GM10266 (cell line): ENCODE measurements around the gene DTX3.
"Not testable (repeated sequence)": the region's sequence is repeated elsewhere in the genome, so short reads cannot be mapped to it uniquely, and the experiment has no call there.

ENCODE experiments used
- DNase-seq: peaks from one replicate; pipeline ENCODE4 v3.0.0; 2012; ENCODE audit errors: extremely low spot score
- CTCF ChIP-seq: IDR thresholded peaks from 2 replicates; pipeline ENCODE4 v1.5.1; 2012; ENCODE audit warnings: mild to moderate bottlenecking, low read depth; ENCODE audit not compliant: control insufficient read depth, insufficient read depth; ENCODE audit errors: missing control alignments

The DTX3 gene

DNA sequence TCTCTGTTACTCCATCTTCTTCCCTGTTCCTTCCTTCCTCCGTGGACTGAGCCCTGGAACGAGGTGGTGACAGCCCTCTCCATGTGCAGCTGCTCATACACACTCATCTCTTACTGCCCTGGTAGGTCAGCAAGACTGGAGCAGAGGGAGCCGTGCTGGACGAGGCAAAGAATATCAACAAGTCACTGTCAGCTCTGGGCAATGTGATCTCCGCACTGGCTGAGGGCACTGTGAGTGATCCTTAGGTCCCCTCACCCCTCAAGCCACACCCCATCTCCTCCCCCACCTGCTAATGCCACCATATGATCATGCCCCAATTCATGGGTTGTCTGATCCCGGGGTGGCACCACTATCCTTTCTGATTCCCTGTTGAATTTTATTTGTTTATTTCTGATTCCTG lies 35.8 kb upstream of the DTX3 start:
- TF ChIP-seq CTCF = no peak
- no peak for DNase-seq

- no peak for TF ChIP-seq CTCF
- DNase-seq = no peak
These were observed 34.8 kb upstream of the DTX3 start for GRCh38 chr12:57569858-57570257.

DNA sequence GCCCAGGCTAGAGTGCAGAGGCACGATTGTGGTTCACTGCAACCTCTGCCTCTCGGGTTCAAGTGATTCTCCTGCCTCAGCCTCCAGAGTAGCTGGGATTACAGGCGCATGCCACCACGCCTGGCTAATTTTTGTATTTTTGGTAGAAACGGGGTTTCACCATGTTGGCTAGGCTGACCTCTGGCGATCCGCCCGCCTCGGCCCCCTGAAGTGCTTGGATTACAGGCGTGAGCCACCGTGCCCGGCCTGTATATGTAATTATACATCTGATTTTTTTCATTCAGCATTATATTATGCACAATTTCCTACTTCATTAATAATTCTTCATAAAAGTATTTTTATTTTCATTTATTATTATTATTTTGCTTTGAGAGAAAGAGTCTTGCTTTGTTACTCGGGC lies 34.2 kb upstream of the DTX3 start:
- not testable (repeated sequence) for DNase-seq

DNA sequence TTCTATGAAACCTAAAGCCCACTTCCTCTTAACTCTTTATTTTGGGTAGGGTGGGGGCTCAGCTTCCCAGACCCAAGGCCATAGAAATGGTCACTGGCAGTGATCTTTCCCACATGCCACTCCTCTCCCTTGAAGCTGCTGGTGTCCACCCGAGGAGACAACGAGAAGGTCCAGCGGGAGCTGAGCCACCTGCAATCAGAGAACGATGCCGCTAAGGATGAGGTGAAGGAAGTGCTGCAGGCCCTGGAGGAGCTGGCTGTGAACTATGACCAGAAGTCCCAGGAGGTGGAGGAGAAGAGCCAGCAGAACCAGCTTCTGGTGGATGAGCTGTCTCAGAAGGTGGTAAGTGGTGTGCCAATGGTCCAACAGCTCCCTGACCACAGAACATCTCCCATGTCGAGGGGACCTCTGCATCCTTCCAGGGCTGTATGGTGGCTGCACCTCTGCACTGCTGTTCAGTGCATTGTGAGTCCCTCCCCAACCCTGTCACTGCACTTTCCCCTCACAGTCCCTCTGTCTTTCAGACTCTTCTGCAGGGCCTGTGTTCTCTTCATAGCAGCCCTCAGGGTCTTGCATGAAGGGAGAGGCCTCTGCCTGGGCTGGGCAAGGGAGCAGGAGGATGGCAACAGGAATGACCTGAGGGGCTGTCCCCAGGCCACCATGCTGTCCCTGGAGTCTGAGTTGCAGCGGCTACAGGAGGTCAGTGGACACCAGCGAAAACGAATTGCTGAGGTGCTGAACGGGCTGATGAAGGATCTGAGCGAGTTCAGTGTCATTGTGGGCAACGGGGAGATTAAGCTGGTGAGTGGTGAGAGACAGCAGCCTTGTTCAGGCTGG lies 32.5 kb upstream of the DTX3 start:
- no peak for TF ChIP-seq CTCF
- no peak for DNase-seq

DNA sequence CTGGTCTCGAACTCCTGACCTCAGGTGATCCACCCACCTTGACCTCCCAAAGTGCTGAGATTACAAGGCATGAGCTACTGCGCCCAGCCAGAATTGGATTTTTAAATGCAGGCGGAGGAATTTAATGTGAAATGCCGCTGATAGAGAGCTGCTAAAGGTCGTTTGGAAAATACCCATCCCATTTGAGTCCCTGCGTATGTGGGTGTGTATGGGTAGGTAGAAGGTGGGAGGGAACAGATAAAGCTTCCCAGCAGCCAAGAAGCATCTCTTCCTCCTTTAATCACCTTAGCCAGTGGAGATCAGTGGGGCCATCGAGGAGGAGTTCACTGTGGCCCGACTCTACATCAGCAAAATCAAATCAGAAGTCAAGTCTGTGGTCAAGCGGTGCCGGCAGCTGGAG lies 29.8 kb upstream of the DTX3 start:
- DNase-seq = no peak
- no peak for TF ChIP-seq CTCF

GRCh38 chr12:57575771-57576612 lies 28.6 kb upstream of the DTX3 start:
- TF ChIP-seq CTCF = no peak
- no peak for DNase-seq

- no peak for TF ChIP-seq CTCF
- no peak for DNase-seq
These were observed 27.9 kb upstream of the DTX3 start for GRCh38 chr12:57576613-57577160.
